HG02884 (cell line): ENCODE data around the gene CBY1.

Experiments
- ATAC-seq: cut with Tn5 transposase; IDR thresholded peaks from one replicate; pipeline ENCODE4 v1.9.1; 2021; ENCODE audit warnings: mild to moderate bottlenecking, moderate library complexity; ENCODE audit not compliant: unreplicated experiment

CBY1 gene

DNA sequence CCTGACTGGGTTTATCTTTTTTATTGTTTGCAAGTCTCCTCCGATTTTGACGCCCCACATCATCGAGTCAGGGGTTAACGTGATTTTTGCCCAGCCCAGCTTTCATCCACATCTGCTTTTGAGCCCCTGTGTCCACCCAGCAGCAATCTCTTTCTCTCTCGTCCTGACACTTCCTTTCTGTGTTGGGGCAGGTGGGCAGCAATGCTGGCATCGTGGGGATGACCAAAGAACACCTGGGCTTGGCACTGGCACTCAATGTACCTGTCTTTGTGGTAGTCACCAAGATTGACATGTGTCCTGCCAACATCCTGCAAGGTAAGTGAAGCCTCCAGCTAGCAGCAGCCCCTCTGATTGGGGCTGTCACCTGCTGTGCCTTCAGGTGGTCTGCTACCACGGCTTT, 65.1 kb downstream of the CBY1 start:
- no peak for ATAC-seq
